Gastrocnemius medialis (tissue), 4 donors: ENCODE data around the gene AK5. TPM values are rescaled to one million over a fixed set of nuclear protein-coding genes. Genes with fewer than 3 reads are reported as not detected.

ENCODE experiments used
- ATAC-seq, 2 donors: fragments of 150-250 bp; one replicate each; pipeline ENCODE4 v1.9.1; 2016
- DNase-seq, 2 donors: peaks; one replicate each; pipeline ENCODE4 v3.0.0-alpha.2; 2019
- H3K27ac ChIP-seq, 4 donors: fragments of 200-600 bp; sonication (generic); 1 replicate in 1 of 4; 2 replicates in 3 of 4; pipeline ENCODE4 v1.5.1; 2016 to 2018; ENCODE audit warnings: mild to moderate bottlenecking in 2 of 4, moderate library complexity in 1 of 4
- H3K27me3 ChIP-seq, 3 donors: fragments of 200-600 bp; sonication (generic) in 2 of 3; 1 replicate in 1 of 3; 2 replicates in 2 of 3; pipeline versions ENCODE4 v1.5.1 to v1.6.0; 2016 to 2019; ENCODE audit warnings: mild to moderate bottlenecking in 1 of 3, moderate library complexity in 1 of 3
- H3K36me3 ChIP-seq, 2 donors: fragments of 200-600 bp; sonication (generic) in 1 of 2; one replicate each; pipeline ENCODE4 v1.5.1; 2017 to 2018
- H3K4me1 ChIP-seq, 2 donors: fragments of 200-600 bp; sonication (generic) in 1 of 2; one replicate each; pipeline ENCODE4 v1.5.1; 2016 to 2017; ENCODE audit warnings: mild to moderate bottlenecking in 2 of 2
- H3K4me3 ChIP-seq, 4 donors: fragments of 200-600 bp; sonication (generic) in 3 of 4; 1 replicate in 1 of 4; 2 replicates in 3 of 4; pipeline ENCODE4 v1.5.1; 2016 to 2019; ENCODE audit warnings: mild to moderate bottlenecking in 2 of 4
- H3K9me3 ChIP-seq, 3 donors: fragments of 200-600 bp; sonication (generic) in 2 of 3; 1 replicate in 1 of 3; 2 replicates in 2 of 3; pipeline ENCODE4 v1.5.1; 2016 to 2019
- POLR2A ChIP-seq, 2 donors: fragments of 450-650 bp; IDR thresholded peaks; one replicate each; pipeline ENCODE4 v1.6.1; 2017; ENCODE audit warnings: antibody characterized with exemption in 2 of 2, mild to moderate bottlenecking in 2 of 2, moderate library complexity in 2 of 2
- in situ Hi-C, 4 donors: fragments of 200-750 bp; cut with MboI; loops; one replicate each; pipeline versions ENCODE4 v1.15.0 to v1.8.0; 2017; ENCODE audit warnings: low sequenced_read_pairs in 4 of 4
- intact Hi-C: fragments of 100-400 bp; cut with DNase I; formaldehyde crosslinking; loops from one replicate; pipeline ENCODE4 v1.15.1; 2023; ENCODE audit warnings: low total_unique reads
- total RNA-seq, 4 donors: library from RNA; depleted of rRNA; stranded (reverse); fragments of >200 nt; gene quantifications; one replicate each; pipeline versions ENCODE4 v1.1.0 to v1.2.3, GENCODE V29; 2016
- TF ChIP-seq, protein P1 (sequence below), 5 experiments: fragments of 450-650 bp in 3 of 5; fragments of 200-600 bp in 2 of 5; sonication (generic) in 2 of 5; IDR thresholded peaks in 4 of 5; conservative IDR thresholded peaks in 1 of 5; 1 replicate in 4 of 5; 2 replicates in 1 of 5; pipeline ENCODE4 v1.5.1; 2016 to 2019; ENCODE audit warnings: antibody characterized with exemption in 5 of 5, mild to moderate bottlenecking in 3 of 5, moderate library complexity in 3 of 5

AK5 gene
- total RNA-seq, 4 donors from 2014 or later, result 0.07 to 1.8 TPM; not detected in 2

DNA sequence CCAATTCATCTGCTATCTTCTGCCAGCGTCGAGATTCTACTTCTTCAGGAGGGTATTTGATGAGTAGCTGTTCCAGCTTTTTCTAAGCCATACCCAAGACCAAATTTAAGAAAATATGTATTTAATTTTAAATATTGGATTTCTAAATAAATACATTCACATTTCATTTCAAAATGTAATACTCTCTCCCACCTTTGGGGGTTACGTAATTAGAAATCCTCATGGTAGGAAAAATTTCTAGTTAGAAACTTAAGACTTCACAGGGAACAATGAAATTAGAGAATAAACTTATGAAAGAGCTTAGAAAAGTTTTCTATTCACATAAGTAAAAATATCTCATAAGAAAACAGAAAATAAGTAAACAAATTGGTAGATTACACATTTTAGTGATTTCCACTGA lies 297.7 kb downstream of the AK5 start:
- peaks cover 4 to 48% of the 10 kb centered on the region in 2 donors for H3K36me3 ChIP-seq

GRCh38 chr1:77582905-77583304 lies 301.1 kb downstream of the AK5 start:
- Histone ChIP-seq H3K4me1 (peaks cover 0 to 5% of the 10 kb centered on the region in 2 donors), H3K36me3 (peaks cover 0 to 33% of the 10 kb centered on the region in 2 donors), H3K4me3 (no peak overlapping the region), H3K9me3 (no peaks in the 10 kb centered on the region), H3K27ac (no peak overlapping the region), H3K27me3 (no peaks in the 10 kb centered on the region)
- TF ChIP-seq, protein P1, sequence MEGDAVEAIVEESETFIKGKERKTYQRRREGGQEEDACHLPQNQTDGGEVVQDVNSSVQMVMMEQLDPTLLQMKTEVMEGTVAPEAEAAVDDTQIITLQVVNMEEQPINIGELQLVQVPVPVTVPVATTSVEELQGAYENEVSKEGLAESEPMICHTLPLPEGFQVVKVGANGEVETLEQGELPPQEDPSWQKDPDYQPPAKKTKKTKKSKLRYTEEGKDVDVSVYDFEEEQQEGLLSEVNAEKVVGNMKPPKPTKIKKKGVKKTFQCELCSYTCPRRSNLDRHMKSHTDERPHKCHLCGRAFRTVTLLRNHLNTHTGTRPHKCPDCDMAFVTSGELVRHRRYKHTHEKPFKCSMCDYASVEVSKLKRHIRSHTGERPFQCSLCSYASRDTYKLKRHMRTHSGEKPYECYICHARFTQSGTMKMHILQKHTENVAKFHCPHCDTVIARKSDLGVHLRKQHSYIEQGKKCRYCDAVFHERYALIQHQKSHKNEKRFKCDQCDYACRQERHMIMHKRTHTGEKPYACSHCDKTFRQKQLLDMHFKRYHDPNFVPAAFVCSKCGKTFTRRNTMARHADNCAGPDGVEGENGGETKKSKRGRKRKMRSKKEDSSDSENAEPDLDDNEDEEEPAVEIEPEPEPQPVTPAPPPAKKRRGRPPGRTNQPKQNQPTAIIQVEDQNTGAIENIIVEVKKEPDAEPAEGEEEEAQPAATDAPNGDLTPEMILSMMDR (IDR thresholded peaks at IDR 0.05 in 4 of 5, conservative IDR thresholded peaks at IDR 0.05 in 1 of 5), result no peak
- no peak for TF ChIP-seq POLR2A (IDR thresholded peaks at IDR 0.05)
- in situ Hi-C loops, result no loop called here
- intact Hi-C loops, result no loop called here
- ATAC-seq, result no peak
- DNase-seq, result no peak

More for the DNA sequence above, 297.7 kb downstream of the AK5 start:
- Histone ChIP-seq H3K9me3 (no peaks in the 10 kb centered on the region), H3K27me3 (no peaks in the 10 kb centered on the region), H3K4me3 (no peak overlapping the region), H3K27ac (no peak overlapping the region), H3K4me1 (no peaks in the 10 kb centered on the region)
- ATAC-seq (no peak), DNase-seq (no peak)
- in situ Hi-C loops, result no loop called here
- no peak for TF ChIP-seq POLR2A (IDR thresholded peaks at IDR 0.05)
- TF ChIP-seq, protein P1 (IDR thresholded peaks at IDR 0.05 in 4 of 5, conservative IDR thresholded peaks at IDR 0.05 in 1 of 5), result no peak
- intact Hi-C loops, result no loop called here

DNA sequence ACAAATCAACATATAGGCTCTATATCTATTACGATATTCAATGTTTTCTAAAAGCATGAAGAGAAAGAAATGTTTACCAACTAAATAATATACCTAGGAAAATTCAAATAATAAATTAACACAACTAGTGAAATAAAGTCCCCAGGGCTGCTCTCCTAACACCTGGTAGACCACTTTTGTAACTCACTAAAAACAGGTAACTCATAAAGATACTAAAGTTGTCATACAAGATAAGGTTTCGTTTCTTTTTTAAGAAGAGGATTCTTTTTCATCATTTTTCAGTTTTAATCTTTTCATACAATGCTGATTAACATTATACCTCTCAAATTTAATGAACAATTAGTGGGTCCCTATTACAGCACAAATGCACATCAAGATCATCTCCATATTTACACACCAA lies 301.7 kb downstream of the AK5 start:
- ATAC-seq (no peak), DNase-seq (no peak)
- Histone ChIP-seq H3K4me1 (peaks cover 0 to 5% of the 10 kb centered on the region in 2 donors), H3K4me3 (no peak overlapping the region), H3K36me3 (peaks cover 0 to 27% of the 10 kb centered on the region in 2 donors), H3K9me3 (no peaks in the 10 kb centered on the region), H3K27ac (no peak overlapping the region), H3K27me3 (no peaks in the 10 kb centered on the region)
- no peak for TF ChIP-seq POLR2A (IDR thresholded peaks at IDR 0.05)
- TF ChIP-seq, protein P1 (IDR thresholded peaks at IDR 0.05 in 4 of 5, conservative IDR thresholded peaks at IDR 0.05 in 1 of 5), result no peak
- intact Hi-C loops (no loop called here), in situ Hi-C loops (no loop called here)

DNA sequence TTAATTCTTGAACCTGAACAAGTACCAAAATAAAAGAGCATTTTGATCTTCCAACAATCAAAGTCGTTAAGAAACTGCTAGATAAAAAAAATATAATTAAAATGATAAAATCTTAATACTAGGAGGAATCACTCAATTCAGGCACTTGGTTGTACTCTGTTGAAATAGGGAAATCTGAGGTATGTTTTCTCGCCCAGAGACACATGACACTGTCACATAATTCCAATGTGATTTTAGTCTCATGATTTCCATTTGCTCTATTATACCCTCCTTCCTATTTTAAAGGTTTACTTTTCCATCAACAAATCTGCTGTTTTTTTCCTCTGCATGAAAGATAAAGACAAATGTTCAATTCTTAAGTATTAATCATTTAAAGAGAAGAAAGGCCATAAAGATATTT lies 303.1 kb downstream of the AK5 start:
- H3K27me3 ChIP-seq, result no peaks in the 10 kb centered on the region
- no peak for ATAC-seq
- no peak overlapping the region for H3K27ac ChIP-seq
- in situ Hi-C loops, result no loop called here
- intact Hi-C loops, result no loop called here
- H3K4me3 ChIP-seq, result no peak overlapping the region
- peaks cover 0 to 5% of the 10 kb centered on the region in 2 donors for H3K4me1 ChIP-seq
- H3K36me3 ChIP-seq, result peaks cover 0 to 14% of the 10 kb centered on the region in 2 donors
- DNase-seq, result no peak
- H3K9me3 ChIP-seq, result no peaks in the 10 kb centered on the region
- TF ChIP-seq POLR2A (IDR thresholded peaks at IDR 0.05), result no peak
- TF ChIP-seq, protein P1 (IDR thresholded peaks at IDR 0.05 in 4 of 5, conservative IDR thresholded peaks at IDR 0.05 in 1 of 5), result no peak
